IgD-negative memory B cell (primary cell): Measurements from ENCODE around the gene FLACC1. TPM values are rescaled to one million over a fixed set of nuclear protein-coding genes. Genes with fewer than 3 reads are reported as not detected.

Source experiments
- H3K27ac Mint-ChIP-seq, 3 donors: one replicate each; pipeline ENCODE4 v1.8.0; 2020 to 2022; ENCODE audit warnings: mild to moderate bottlenecking in 3 of 3, mixed read lengths in 3 of 3, moderate library complexity in 1 of 3
- H3K27me3 Mint-ChIP-seq: one replicate; pipeline ENCODE4 v1.8.0; 2021; ENCODE audit warnings: mixed read lengths
- H3K36me3 Mint-ChIP-seq: one replicate; pipeline ENCODE4 v1.8.0; 2020; ENCODE audit warnings: mild to moderate bottlenecking, mixed read lengths
- H3K4me1 Mint-ChIP-seq, 3 donors: one replicate each; pipeline ENCODE4 v1.8.0; 2020 to 2022; ENCODE audit warnings: mixed read lengths in 3 of 3, mild to moderate bottlenecking in 1 of 3
- H3K4me3 Mint-ChIP-seq, 4 donors: one replicate each; pipeline ENCODE4 v1.8.0; 2020 to 2022; ENCODE audit warnings: mild to moderate bottlenecking in 4 of 4, mixed read lengths in 4 of 4, moderate library complexity in 3 of 4
- H3K9me3 Mint-ChIP-seq, 3 donors: one replicate each; pipeline ENCODE4 v1.8.0; 2020 to 2021; ENCODE audit warnings: mixed read lengths in 3 of 3, mild to moderate bottlenecking in 1 of 3
- polyA plus RNA-seq: library from polyadenylated mRNA; unstranded; fragments of 300-500 nt; fragmentation: Illumina TruSeq; gene quantifications from one replicate; pipeline ENCODE4 v1.2.3, GENCODE V29; 2021

FLACC1 gene
- polyA plus RNA-seq, 1 donor from 2014 or later = 0.64 TPM

DNA sequence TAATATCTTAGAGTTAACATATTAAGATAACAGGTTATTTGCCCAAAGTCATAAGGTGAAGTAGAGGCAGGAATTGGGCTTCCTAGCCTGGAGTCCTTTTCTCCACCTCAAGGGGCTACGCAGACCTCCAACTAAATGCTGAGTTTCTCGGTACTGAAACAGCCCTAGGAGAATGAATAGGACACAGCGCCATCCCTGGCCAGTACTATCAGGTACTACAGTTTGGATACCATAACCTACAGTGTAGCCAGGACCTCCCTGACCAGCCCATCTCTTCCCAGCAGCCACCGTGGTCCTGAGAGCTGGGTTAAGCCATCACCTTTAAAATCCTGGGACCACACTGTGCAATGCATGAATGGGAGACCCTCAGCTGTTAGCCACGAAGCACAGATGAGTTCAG is 81.2 kb downstream of the FLACC1 start:
- no peak overlapping the region for H3K4me3 Mint-ChIP-seq
- peak overlapping the region in 1 of 3 donors; percentile 35 for H3K27ac Mint-ChIP-seq
- H3K36me3 Mint-ChIP-seq = peaks cover 11% of the 10 kb centered on the region
- peaks cover 8 to 21% (median 16%) of the 10 kb centered on the region in 3 donors for H3K4me1 Mint-ChIP-seq
- H3K9me3 Mint-ChIP-seq = no peaks in the 10 kb centered on the region
- H3K27me3 Mint-ChIP-seq = no peaks in the 10 kb centered on the region

DNA sequence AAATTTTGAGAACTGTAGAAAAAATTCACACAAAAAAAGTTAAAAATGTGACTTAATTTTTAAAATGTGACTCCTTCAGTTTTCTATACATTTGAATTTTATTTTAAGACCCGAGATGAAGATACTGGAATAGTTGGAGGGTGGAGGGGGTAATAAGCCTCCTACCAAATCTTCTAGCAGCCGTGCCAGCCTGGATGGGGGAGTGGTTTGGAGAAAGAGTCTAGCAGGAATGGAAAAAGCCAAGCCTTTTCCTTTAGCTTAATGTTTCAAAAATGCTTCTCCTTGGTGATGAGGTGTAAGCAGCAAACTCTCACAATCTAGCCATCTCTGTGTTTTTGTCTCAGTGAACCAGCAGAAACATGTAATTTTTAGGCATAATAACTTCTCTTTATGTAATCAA is 82.1 kb downstream of the FLACC1 start:
- Mint-ChIP-seq H3K4me3 (peak overlapping the region in 1 of 4 donors; percentile 8), H3K9me3 (no peaks in the 10 kb centered on the region), H3K4me1 (peaks cover 4 to 20% (median 15%) of the 10 kb centered on the region in 3 donors), H3K36me3 (peaks cover 4% of the 10 kb centered on the region), H3K27ac (no peak overlapping the region), H3K27me3 (no peaks in the 10 kb centered on the region)

GRCh38 chr2:201273330-201273983 is 83.7 kb downstream of the FLACC1 start:
- no peaks in the 10 kb centered on the region for H3K9me3 Mint-ChIP-seq
- no peak overlapping the region for H3K4me3 Mint-ChIP-seq
- no peaks in the 10 kb centered on the region for H3K27me3 Mint-ChIP-seq
- H3K36me3 Mint-ChIP-seq = peaks cover 4% of the 10 kb centered on the region
- peak overlapping the region in 2 of 3 donors; percentile 54 to 57 for H3K27ac Mint-ChIP-seq
- H3K4me1 Mint-ChIP-seq = peaks cover 4 to 19% (median 11%) of the 10 kb centered on the region in 3 donors

DNA sequence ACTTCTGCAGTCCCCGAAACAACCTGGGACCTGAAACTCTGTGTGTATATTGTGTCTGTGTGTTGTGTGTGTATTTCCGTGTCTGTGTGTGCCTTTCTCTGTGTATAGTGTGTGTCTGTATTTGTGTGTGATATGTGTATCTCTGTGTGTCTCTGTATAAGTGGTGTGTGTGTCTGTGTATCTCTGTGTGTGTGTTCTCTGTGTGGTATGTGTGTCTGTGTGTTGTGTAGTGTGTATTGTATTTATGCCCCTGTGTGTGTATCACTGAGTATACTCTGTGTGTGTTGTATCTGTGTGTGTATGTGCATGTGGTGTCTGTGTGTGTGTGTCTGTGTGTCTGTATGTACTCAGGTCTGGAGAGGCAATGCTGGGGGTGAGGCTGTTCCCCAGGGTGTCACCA is 85.2 kb downstream of the FLACC1 start:
- H3K36me3 Mint-ChIP-seq = peaks cover 4% of the 10 kb centered on the region
- no peaks in the 10 kb centered on the region for H3K9me3 Mint-ChIP-seq
- H3K4me3 Mint-ChIP-seq = peak overlapping the region in 1 of 4 donors; percentile 54
- H3K27ac Mint-ChIP-seq = peak overlapping the region in 2 of 3 donors; percentile 57 to 69
- peaks cover 4 to 24% (median 17%) of the 10 kb centered on the region in 3 donors for H3K4me1 Mint-ChIP-seq
- H3K27me3 Mint-ChIP-seq = no peaks in the 10 kb centered on the region

DNA sequence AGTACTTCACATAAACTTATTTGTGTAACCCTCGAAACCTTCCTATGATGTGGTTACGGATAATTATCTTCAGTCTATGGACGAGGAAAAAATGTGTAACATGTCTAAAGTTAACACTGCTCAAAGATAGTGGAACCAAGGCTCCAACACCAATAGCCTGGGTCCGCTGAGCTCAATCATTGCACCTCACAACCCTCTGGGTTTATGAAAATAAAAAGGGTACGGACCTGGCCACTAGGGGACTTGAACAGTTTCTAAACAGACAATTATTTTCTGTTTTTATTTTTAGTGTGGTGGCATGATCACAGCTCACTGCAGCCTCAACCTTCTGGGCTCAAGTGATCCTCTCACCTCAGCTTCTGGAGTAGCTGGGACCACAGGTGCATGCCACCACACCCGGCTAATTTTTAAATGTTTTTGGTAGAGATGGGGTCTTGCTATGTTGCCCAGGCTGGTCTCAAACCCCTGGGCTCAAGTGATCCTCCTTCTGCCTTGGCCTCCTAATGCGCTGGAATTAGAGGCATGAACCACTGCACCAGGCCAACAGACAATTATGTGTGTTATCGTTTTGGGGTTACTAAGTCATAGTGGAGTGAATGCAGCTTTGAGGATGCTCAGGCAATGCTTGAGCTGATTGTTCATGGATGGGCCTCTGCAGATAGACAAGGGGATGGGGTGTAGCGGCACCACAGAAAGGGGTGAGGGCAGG is 86.7 kb downstream of the FLACC1 start:
- H3K27ac Mint-ChIP-seq = peak overlapping the region in 2 of 3 donors; percentile 43 to 87
- H3K9me3 Mint-ChIP-seq = no peaks in the 10 kb centered on the region
- H3K36me3 Mint-ChIP-seq = peaks cover 3% of the 10 kb centered on the region
- peaks cover 17 to 37% (median 29%) of the 10 kb centered on the region in 3 donors for H3K4me1 Mint-ChIP-seq
- no peaks in the 10 kb centered on the region for H3K27me3 Mint-ChIP-seq
- no peak overlapping the region for H3K4me3 Mint-ChIP-seq

GRCh38 chr2:201269764-201270163 is 87.4 kb downstream of the FLACC1 start:
- Mint-ChIP-seq H3K4me1 (peaks cover 16 to 40% (median 33%) of the 10 kb centered on the region in 3 donors), H3K27ac (peak overlapping the region in 2 of 3 donors; percentile 46 to 83), H3K9me3 (no peaks in the 10 kb centered on the region), H3K36me3 (no peaks in the 10 kb centered on the region), H3K4me3 (no peak overlapping the region), H3K27me3 (no peaks in the 10 kb centered on the region)

- peak overlapping the region in 3 of 4 donors; percentile 45 to 67 (median 60) for H3K4me3 Mint-ChIP-seq
- no peaks in the 10 kb centered on the region for H3K9me3 Mint-ChIP-seq
- H3K36me3 Mint-ChIP-seq = peaks cover 2% of the 10 kb centered on the region
- H3K27ac Mint-ChIP-seq = peak overlapping the region; percentile 31 to 86 (median 84)
- H3K27me3 Mint-ChIP-seq = no peaks in the 10 kb centered on the region
- peaks cover 33 to 58% (median 41%) of the 10 kb centered on the region in 3 donors for H3K4me1 Mint-ChIP-seq
Observed at GRCh38 chr2:201267278-201268030, 89.7 kb downstream of the FLACC1 start.

DNA sequence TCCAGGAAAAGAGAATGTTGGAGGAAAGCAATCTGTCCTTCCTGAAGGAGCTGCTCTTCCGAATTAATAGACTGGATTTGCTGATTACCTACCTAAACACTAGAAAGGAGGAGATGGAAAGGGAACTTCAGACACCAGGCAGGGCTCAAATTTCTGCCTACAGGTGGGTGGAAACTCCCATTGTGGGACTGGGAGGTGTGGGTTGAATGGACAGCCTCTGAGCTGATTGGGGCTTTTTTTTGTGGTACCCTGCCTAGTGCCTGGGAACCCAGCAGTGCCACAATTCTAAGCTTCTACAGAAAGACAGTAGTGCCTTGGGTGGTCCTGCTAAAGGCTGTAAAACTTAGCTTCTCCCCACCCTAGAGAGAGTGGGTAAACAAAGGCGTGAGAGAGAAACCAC is 90.5 kb downstream of the FLACC1 start:
- Mint-ChIP-seq H3K27me3 (no peaks in the 10 kb centered on the region), H3K4me3 (peak overlapping the region in 3 of 4 donors; percentile 30 to 80 (median 76)), H3K27ac (peak overlapping the region; percentile 70 to 84 (median 83)), H3K9me3 (no peaks in the 10 kb centered on the region), H3K4me1 (peaks cover 36 to 58% (median 45%) of the 10 kb centered on the region in 3 donors), H3K36me3 (peaks cover 2% of the 10 kb centered on the region)

DNA sequence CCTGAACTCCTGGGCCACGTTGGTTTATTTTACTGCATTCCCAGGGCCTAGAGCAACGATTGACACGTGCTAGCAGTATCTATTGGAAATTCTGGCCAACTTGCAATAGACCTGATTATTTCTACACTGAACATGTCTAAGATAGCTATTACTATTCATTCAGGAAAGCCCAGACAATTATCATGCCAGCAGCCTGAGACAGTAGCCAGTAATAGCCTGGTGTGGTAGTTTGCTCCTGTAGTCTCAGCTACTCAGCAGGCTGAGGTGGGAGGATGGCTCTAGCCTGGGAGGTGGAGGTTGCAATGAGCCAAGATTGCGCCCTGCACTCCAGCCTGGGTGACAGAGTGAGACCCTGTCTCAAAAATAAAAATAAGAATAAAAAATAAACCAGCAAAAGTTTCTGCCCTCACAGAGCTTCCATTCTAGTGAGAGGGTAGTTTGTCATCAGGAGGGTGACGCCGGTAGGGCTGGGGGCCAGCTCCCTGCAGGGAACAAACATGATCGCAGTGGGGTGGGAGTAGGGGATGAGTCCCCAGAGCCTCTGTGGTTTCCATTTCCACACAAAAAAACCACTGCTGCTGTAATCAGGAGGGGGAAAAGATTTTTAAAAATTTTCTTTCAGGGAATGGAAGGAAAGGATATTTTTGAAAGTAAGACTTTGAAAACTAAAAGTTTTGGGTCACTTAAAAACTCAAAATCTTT is 92.5 kb downstream of the FLACC1 start:
- Mint-ChIP-seq H3K36me3 (peaks cover 4% of the 10 kb centered on the region), H3K27ac (peak overlapping the region; percentile 69 to 90 (median 73)), H3K27me3 (no peaks in the 10 kb centered on the region), H3K9me3 (no peaks in the 10 kb centered on the region), H3K4me1 (peaks cover 45 to 60% (median 53%) of the 10 kb centered on the region in 3 donors), H3K4me3 (peak overlapping the region in 3 of 4 donors; percentile 78 to 89 (median 82))

GRCh38 chr2:201263779-201264178 is 93.4 kb downstream of the FLACC1 start:
- Mint-ChIP-seq H3K27me3 (no peaks in the 10 kb centered on the region), H3K4me1 (peaks cover 45 to 58% (median 55%) of the 10 kb centered on the region in 3 donors), H3K27ac (peak overlapping the region; percentile 69 to 79 (median 73)), H3K36me3 (peaks cover 4% of the 10 kb centered on the region), H3K4me3 (peak overlapping the region; percentile 47 to 89 (median 80)), H3K9me3 (no peaks in the 10 kb centered on the region)

GRCh38 chr2:201262718-201263117 is 94.4 kb downstream of the FLACC1 start:
- Mint-ChIP-seq H3K4me3 (peak overlapping the region; percentile 69 to 91 (median 80)), H3K4me1 (peaks cover 54 to 60% (median 56%) of the 10 kb centered on the region in 3 donors), H3K27ac (peak overlapping the region; percentile 15 to 83 (median 37)), H3K27me3 (no peaks in the 10 kb centered on the region), H3K9me3 (no peaks in the 10 kb centered on the region), H3K36me3 (peaks cover 4% of the 10 kb centered on the region)

DNA sequence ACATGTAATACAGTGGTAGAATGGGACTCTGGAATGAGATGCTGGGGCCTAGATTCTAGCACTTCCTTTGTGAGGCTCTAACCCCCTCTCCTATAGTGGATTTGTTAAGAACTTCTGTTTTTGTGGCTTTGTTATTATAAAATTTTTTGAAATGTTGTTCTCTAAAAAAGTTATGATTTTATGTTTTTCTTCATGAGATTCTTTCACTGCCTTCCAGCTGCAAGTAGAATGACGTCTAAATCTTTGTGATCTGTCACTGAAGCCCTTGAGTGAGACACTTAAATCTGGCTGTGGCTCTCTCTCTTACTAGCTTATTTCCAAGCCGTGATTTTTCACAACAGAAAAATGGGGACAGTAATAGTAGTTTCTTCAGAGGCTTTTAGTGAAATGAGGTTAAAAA is 95.2 kb downstream of the FLACC1 start:
- Mint-ChIP-seq H3K9me3 (peaks cover 0 to 1% (median 0%) of the 10 kb centered on the region in 3 donors), H3K4me3 (peak overlapping the region; percentile 95 to 98 (median 98)), H3K4me1 (peaks cover 53 to 61% (median 58%) of the 10 kb centered on the region in 3 donors), H3K27me3 (no peaks in the 10 kb centered on the region), H3K36me3 (peaks cover 4% of the 10 kb centered on the region), H3K27ac (peak overlapping the region; percentile 98 to 100 (median 98))

DNA sequence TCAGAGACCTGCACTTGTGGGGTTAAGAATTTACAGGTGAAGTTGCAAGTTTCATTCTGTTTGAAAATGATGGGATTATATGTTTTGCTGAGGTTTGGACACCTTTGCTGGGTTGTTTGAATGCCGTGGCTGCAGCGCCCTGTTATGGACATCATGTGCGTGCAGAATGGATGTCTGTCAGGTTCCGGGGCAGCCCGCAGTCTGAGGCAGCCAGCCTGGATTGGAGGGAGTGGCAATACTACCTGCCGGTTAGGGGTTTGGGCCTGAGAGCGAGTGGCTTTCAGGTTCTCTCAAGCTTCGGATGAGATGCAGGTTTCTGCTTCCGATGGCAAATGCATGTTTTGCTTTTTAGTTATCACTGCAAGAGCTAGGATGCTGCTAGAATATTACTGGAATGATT is 95.7 kb downstream of the FLACC1 start:
- H3K9me3 Mint-ChIP-seq = peaks cover 0 to 1% (median 0%) of the 10 kb centered on the region in 3 donors
- peaks cover 54 to 57% (median 57%) of the 10 kb centered on the region in 3 donors for H3K4me1 Mint-ChIP-seq
- H3K36me3 Mint-ChIP-seq = peaks cover 4% of the 10 kb centered on the region
- H3K4me3 Mint-ChIP-seq = peak overlapping the region; percentile 95 to 98 (median 98)
- H3K27me3 Mint-ChIP-seq = no peaks in the 10 kb centered on the region
- peak overlapping the region; percentile 98 to 100 (median 98) for H3K27ac Mint-ChIP-seq

- H3K36me3 Mint-ChIP-seq = peaks cover 4% of the 10 kb centered on the region
- peaks cover 0 to 1% (median 0%) of the 10 kb centered on the region in 3 donors for H3K9me3 Mint-ChIP-seq
- H3K27ac Mint-ChIP-seq = peak within 1 kb of the TSS; percentile 98 to 100 (median 100)
- H3K4me1 Mint-ChIP-seq = peaks cover 46 to 52% (median 46%) of the 10 kb centered on the region in 3 donors
- H3K4me3 Mint-ChIP-seq = peak within 1 kb of the TSS; percentile 95 to 98 (median 98)
- H3K27me3 Mint-ChIP-seq = no peaks in the 10 kb centered on the region
Observed at GRCh38 chr2:201260302-201260800, 96.8 kb downstream of the FLACC1 start, which contains the start of gene CASP8. Gene CASP8, plus strand, starts transcription at chr2:201260536. Its CDS starts 5,951 bp downstream, at chr2:201266487.
